GM20000 (cell line): ENCODE results near the gene RUFY4.

ENCODE experiments used
- DNase-seq: peaks from one replicate; pipeline ENCODE4 v3.0.0; 2012; ENCODE audit warnings: low spot score
- TF ChIP-seq, protein P1 (sequence below): IDR thresholded peaks from 2 replicates; pipeline ENCODE4 v1.5.1; 2012; ENCODE audit warnings: mild to moderate bottlenecking, control low read depth; ENCODE audit errors: extremely low read depth, missing control alignments

RUFY4 gene

DNA sequence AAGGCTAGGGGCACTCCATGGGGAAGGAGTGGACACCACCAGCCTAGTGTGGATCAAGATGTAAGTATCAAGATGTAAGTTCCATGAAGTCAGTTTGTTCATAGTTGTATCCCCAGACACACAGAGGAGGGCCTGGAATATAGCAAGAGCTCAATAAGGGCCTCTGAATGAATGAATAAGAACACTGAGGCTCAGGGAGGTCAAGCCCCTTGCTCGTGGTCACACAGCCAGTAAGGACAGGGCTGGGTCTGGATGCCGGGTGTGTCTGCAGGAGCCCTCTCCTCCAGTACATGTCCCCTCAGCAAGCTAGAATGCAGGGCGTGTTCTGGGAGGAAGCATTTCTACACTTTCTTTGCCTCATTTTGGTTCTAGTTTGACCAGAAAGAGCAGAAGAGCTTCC lies 2.9 kb downstream of the RUFY4 start:
- TF ChIP-seq, protein P1, sequence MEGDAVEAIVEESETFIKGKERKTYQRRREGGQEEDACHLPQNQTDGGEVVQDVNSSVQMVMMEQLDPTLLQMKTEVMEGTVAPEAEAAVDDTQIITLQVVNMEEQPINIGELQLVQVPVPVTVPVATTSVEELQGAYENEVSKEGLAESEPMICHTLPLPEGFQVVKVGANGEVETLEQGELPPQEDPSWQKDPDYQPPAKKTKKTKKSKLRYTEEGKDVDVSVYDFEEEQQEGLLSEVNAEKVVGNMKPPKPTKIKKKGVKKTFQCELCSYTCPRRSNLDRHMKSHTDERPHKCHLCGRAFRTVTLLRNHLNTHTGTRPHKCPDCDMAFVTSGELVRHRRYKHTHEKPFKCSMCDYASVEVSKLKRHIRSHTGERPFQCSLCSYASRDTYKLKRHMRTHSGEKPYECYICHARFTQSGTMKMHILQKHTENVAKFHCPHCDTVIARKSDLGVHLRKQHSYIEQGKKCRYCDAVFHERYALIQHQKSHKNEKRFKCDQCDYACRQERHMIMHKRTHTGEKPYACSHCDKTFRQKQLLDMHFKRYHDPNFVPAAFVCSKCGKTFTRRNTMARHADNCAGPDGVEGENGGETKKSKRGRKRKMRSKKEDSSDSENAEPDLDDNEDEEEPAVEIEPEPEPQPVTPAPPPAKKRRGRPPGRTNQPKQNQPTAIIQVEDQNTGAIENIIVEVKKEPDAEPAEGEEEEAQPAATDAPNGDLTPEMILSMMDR = no peak

DNA sequence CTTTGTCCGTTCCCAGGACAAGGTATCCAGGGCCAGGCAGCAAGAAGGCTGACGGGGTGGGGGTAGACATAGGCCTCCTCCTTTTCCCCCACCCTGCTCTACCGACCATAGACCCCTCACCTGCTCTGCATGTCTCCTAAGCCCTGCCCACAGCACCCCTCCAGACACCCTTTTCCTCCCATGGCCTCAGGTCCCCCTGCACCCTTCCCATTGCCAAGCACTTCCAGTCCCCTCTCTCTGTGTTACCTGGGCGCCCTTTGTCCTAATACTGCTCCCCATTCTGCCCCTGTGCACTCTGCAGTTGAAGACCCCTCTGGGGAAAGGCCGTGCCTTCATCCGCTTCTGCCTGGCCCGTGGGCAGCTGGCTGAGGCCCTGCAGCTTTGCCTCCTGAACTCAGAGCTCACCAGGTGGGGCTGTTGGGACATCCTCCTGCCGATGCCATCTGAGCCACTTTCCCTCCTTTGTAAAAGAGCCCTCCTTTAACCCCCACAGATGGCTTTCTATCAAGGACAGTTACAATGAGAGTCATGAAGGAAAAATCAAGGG lies 3.5 kb downstream of the RUFY4 start:
- no peak for DNase-seq
- TF ChIP-seq, protein P1 = no peak

More for the DNA sequence above, 2.9 kb downstream of the RUFY4 start:
- DNase-seq = no peak

DNA sequence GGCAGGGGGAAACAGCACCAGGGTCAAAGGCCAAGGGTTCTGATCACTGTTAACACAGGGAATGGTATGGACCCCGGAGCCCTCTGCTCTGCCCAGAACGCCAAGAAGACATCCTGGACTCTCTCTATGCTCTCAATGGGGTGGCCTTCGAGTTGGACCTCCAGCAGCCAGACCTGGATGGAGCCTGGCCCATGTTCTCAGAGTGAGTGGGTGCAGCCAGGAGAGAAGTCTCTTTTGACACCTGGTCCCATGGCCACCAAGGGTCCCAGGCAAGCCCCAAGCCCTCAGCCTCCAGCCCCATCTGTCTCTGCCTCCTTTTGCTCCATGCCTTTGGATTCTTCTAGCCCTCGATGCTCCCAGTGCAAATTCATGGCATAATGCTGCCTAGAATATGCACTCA lies 4.1 kb downstream of the RUFY4 start:
- no peak for DNase-seq
- TF ChIP-seq, protein P1 = no peak

DNA sequence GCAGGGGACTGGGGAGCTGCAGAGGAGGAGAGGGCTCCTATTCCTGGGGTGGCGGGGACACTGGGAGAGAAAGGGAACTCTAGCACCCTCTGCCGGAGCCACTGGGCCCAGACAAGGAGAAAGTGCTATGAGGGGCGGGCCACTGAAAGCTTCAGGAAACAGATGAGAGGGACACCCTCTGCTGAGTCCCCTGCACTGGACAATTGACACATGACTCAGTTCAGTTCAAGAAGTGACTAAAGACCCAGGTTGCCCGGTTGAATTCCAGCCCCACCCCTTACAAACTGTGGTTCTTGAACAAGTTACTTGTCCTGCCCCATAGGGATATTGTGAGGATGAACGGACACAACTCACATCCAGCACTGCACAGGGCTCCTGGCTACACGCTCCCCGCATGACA lies 5.0 kb downstream of the RUFY4 start:
- peak; percentile 53 for DNase-seq
- TF ChIP-seq, protein P1 = peak; percentile 50

DNA sequence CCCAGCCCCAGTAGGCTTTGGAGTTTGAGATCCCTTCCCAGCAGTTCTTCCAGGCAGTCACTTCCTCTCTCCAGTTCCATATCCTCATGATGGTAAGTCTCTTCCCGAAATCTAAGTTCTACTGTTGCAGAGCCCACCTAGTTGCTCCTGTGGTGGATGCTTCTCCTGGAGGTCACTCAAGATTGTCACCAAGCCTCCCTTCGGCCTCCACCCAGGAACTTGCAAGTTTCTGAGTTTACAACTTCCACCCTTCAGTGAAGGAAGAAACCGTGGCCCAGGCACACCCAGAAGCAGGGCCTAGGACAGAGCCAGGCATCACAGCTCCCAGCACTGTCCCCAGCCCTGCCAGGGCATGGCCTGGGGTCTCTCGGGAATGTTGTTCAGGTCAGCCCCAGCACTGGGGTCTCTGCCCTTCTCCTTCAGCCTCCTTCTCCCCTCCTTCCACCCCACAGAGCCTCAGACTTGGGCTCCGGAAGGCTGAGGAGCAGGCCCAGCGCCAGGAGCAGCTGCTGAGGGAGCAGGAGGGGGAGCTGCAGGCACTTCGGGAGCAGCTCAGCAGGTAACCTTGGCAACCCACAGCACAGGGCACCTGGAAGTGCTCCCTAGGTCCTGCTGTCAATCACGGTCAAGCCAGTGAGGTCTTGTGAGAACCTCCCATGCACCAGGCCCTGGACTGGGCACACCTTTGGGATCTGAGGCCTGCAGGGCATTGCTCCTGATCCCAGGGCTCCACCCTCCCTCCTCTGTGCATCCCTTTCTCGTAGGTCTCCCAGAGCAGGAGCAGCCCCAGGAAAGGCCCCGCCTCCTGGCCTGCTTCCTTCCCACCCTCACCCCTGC lies 7.1 kb downstream of the RUFY4 start:
- no peak for DNase-seq
- TF ChIP-seq, protein P1 = no peak

DNA sequence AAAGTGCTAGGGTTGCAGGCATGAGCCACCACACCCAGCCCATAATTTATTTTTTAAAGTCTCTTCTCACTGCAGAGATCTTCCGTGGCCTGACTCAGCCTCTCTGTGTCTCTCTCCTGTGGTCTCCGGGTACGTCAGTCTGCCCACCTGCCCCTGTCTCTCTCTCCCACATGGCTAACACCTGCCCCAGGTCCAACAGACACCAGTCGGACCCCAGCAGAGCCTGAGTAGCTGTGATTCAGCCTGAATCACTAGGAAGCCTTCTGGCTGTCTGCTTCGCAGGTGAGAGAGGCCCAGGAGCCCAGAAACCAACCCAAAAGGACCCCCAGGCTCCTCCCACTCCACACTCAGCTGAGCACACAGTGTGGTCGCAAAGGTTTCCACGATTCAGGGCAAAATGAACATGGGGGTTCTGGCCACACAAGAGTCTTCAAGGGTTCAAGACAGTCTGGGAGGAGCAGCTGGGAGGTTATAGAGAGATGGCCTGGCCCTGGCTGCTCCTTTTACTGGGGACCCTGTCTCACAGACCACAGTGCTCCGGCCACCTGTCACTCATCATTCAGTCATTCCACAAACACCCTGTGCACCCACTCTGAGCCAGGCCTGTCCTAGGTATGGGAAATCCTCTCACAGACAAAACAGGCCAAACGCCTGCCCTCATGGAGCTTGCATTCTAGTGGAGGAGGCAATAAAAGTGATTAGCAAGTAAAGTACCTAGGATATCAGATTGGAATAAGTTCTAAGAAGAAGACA lies 8.6 kb downstream of the RUFY4 start:
- no peak for DNase-seq
- TF ChIP-seq, protein P1 = no peak
